Measurements from ENCODE around the gene TRANK1.

Gene TRANK1

DNA sequence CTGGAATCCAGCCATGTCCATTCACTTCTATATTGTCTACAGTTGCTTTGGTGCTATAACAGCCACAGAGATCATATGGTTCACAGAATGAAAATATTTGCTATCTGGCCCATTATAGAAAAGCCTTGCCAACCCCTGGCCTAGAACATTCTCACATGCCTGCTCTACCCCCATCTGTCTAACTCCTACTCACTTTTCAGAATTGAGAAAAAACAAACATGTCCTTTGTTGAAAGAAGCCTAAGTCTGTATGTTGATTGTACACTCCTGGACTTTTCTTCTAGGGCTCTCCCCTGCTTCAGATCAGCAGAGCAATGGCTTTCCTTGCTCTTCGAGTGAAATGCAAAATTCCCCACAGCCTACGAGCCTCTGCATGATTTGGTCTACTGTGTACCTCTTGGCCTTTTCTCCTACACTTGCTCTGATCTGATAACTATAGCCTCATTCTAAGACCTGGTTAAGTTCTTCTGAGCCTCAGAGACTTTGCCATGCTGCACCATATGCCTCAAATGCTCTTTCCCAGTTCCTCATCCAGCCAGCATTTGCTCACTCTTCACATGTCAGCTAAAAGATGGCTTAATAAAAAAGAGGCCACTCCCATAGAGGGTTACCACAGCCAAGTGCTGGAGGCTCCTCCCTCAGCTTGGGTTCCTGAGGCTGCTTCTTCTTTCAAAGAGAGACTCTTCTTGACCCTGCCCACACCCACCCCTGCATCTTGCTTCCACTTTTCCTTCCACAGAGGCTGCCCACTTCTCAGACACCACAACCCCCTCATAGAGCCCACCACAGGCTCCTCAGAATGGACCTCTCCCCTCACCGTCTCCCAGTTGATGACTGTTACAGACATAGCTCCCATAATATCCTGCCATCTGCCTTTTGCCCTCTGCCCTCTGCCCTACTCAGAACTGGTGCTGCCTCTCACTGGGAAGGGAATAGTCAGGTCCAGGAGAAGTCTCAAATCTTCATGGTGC lies 157.6 kb downstream of the TRANK1 start:
- DNase-seq, result no peak

DNA sequence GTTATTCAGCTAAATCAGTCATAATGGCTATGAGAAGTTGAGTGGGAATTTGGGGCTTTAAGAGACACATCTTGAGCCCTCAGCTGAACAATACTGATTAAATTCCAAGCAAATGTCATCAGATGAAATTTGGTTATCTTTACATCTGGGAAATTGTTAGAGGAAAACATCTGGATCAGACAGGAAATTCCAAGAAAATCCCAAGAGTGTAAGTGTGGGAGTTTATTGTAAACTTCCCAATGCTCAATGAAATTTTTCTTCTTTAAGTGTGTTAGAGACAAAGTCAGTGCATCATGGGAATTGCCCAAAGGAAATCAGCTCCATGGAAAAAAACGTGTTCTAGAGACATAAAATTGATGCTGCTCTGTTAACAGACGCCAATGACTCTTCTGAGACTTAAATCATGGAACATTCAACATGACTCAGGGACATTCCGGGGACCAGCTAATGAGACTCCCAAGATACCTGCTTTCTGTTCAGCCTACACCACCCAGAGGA lies 160.7 kb downstream of the TRANK1 start:
- no peak for DNase-seq

DNA sequence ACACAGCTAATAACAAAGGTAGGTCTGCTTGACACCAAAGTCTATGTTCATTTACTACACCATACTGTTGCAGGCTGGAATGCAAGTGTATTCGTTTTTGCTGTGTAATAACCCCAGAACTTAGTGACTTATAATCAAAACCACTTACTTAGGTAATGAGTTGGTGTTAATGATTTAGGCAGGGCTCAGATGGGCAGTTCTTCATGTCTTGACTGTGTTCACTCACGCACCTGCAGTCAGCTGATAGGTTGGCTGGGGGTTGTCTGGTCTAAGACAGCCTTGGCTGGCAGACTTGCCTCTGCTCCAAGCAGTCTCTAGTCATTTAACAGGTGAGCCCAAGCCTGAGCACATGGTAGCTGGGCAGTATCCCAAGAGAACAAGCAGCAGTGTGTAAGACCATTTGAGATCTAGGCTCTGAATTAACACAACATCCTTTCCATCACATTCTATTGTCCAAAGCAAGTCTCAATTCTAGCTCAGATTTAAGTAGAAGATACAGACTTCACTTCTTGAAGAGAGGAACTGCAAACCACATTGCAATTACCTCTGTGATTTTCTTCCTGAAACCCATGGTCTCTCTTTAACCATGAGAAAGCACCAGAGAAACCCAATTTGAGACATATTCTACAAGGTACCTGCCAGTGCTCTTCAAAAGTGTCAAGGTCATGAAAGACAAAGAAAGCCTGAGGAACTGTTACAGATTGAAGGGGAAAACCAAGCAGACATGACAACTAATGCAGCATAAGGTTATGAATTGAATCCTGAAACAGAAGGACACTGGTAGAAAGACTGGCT lies 167.2 kb downstream of the TRANK1 start:
- no peak for DNase-seq

Data from NCI-H1105 (cell line).